GM12864 (cell line): ENCODE data around the gene C5AR1.
"Not testable (repeated sequence)": the region's sequence is repeated elsewhere in the genome, so short reads cannot be mapped to it uniquely, and the experiment has no call there.

Experiments used
- DNase-seq: peaks from one replicate; pipeline ENCODE4 v3.0.0-alpha.2; 2011; ENCODE audit warnings: low read depth
- H3K4me3 ChIP-seq: 2 replicates; pipeline ENCODE4 v1.5.1; 2011; ENCODE audit warnings: mild to moderate bottlenecking, low read depth, low read length, control low read depth
- CTCF ChIP-seq: IDR thresholded peaks from 2 replicates; pipeline ENCODE4 v1.5.1; 2011; ENCODE audit warnings: low read depth, mild to moderate bottlenecking, moderate library complexity, low read length, control low read depth, inconsistent platforms; ENCODE audit errors: missing control alignments

The C5AR1 gene

GRCh38 chr19:47339196-47339880, 29.7 kb downstream of the C5AR1 start:
- no peak for DNase-seq
- H3K4me3 ChIP-seq: no peak overlapping the region
- no peak for TF ChIP-seq CTCF

DNA sequence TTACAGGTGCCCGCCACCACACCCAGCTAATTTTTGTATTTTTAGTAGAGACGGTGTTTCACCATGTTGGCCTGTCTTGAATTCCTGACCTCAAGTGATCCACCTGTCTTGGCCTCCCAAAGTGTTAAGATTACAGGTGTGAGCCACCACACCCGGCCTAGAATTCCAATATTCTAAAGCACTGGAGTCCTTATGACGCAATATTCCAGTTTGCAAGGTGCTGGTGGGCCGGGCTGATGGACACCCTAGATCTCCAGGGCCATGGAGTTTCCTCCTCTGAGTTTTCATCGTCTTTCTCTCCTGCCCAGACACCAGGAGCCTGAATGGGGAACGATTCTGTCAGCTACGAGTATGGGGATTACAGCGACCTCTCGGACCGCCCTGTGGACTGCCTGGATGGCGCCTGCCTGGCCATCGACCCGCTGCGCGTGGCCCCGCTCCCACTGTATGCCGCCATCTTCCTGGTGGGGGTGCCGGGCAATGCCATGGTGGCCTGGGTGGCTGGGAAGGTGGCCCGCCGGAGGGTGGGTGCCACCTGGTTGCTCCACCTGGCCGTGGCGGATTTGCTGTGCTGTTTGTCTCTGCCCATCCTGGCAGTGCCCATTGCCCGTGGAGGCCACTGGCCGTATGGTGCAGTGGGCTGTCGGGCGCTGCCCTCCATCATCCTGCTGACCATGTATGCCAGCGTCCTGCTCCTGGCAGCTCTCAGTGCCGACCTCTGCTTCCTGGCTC, 31.0 kb downstream of the C5AR1 start:
- TF ChIP-seq CTCF: no peak
- no peak overlapping the region for H3K4me3 ChIP-seq
- DNase-seq: no peak

DNA sequence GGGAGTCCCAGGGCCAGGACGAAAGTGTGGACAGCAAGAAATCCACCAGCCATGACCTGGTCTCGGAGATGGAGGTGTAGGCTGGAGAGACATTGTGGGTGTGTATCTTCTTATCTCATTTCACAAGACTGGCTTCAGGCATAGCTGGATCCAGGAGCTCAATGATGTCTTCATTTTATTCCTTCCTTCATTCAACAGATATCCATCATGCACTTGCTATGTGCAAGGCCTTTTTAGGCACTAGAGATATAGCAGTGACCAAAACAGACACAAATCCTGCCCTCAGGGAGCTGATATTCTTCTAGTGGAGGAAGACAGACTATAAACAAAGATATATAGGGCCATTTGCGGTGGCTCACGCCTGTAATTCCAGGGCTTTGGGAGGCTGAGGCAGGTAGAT, 32.1 kb downstream of the C5AR1 start:
- DNase-seq: no peak
- no peak for TF ChIP-seq CTCF
- H3K4me3 ChIP-seq: no peak overlapping the region

GRCh38 chr19:47343194-47343802, 33.6 kb downstream of the C5AR1 start:
- DNase-seq: no peak
- H3K4me3 ChIP-seq: no peak overlapping the region
- TF ChIP-seq CTCF: no peak

DNA sequence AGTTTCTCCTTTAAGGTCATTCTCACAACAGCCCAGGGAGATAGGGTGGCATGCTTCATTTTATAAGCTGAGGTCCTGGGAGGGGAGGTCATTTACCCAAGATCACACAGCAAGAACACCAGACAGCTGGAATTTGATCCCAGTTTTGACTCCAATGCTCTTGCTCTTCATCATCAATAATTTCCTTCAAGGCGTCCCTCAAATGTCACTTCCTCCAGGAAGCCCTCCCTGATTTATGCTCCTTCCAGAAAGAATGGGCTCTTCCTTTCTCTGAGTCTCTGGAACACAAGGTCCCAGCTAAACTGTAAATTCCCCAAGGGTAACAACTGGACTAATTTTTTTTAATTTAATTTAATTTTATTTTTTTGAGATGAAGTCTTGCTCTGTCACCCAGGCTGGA, 34.8 kb downstream of the C5AR1 start:
- DNase-seq: no peak
- no peak for TF ChIP-seq CTCF
- H3K4me3 ChIP-seq: no peak overlapping the region

DNA sequence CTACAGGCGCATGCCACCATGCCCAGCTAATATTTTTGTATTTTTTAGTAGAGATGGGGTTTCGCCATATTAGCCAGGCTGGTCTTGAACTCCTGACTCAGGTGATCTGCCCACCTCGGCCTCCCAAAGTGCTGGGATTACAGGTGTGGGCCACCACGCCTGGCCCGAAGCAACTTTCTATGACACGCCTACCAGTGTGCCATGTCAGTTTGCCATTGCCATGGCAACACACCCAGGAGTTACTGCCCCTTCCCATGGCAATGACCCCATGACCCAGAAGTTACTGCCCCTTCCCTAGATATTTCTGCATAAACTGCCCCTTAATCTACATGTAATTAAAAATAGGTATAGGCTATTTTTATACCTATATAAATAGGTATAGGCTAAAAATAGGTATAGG, 36.4 kb downstream of the C5AR1 start:
- H3K4me3 ChIP-seq, DNase-seq: not testable (repeated sequence)
